LNCaP clone FGC (cell line): ENCODE results near the gene ATG13.

Experiments used
- DNase-seq: peaks from one replicate; pipeline ENCODE4 v3.0.0-alpha.2; 2011; ENCODE audit warnings: low read depth
- H3K4me3 ChIP-seq: 2 replicates; pipeline ENCODE4 v1.5.1; 2011; ENCODE audit warnings: mild to moderate bottlenecking, low read depth, low read length, control low read depth
- TF ChIP-seq, protein P1 (sequence below): IDR thresholded peaks from 2 replicates; pipeline ENCODE4 v1.5.1; 2012; ENCODE audit warnings: mild to moderate bottlenecking; ENCODE audit not compliant: control insufficient read depth, insufficient read depth; ENCODE audit errors: extremely low read depth

ATG13 gene

DNA sequence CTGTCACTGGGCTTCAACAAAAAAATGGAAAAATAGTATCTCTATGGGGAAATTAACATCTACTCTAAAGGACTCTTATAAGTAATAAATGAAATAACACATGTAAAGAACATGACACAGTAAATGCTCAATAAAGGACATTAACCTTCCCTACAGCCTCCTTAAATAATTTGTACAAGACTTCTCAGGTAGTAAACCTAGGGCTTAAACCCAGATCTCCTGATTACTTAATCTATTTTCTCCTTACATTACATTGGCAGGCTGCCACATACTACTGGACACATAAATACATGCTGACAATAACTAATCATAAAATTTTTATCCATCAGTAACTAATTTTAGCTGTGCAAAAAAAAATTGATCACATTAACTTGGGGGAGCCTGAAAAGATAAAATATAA, 28.4 kb upstream of the ATG13 start:
- TF ChIP-seq, protein P1, sequence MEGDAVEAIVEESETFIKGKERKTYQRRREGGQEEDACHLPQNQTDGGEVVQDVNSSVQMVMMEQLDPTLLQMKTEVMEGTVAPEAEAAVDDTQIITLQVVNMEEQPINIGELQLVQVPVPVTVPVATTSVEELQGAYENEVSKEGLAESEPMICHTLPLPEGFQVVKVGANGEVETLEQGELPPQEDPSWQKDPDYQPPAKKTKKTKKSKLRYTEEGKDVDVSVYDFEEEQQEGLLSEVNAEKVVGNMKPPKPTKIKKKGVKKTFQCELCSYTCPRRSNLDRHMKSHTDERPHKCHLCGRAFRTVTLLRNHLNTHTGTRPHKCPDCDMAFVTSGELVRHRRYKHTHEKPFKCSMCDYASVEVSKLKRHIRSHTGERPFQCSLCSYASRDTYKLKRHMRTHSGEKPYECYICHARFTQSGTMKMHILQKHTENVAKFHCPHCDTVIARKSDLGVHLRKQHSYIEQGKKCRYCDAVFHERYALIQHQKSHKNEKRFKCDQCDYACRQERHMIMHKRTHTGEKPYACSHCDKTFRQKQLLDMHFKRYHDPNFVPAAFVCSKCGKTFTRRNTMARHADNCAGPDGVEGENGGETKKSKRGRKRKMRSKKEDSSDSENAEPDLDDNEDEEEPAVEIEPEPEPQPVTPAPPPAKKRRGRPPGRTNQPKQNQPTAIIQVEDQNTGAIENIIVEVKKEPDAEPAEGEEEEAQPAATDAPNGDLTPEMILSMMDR = no peak
- H3K4me3 ChIP-seq = no peak overlapping the region
- no peak for DNase-seq

DNA sequence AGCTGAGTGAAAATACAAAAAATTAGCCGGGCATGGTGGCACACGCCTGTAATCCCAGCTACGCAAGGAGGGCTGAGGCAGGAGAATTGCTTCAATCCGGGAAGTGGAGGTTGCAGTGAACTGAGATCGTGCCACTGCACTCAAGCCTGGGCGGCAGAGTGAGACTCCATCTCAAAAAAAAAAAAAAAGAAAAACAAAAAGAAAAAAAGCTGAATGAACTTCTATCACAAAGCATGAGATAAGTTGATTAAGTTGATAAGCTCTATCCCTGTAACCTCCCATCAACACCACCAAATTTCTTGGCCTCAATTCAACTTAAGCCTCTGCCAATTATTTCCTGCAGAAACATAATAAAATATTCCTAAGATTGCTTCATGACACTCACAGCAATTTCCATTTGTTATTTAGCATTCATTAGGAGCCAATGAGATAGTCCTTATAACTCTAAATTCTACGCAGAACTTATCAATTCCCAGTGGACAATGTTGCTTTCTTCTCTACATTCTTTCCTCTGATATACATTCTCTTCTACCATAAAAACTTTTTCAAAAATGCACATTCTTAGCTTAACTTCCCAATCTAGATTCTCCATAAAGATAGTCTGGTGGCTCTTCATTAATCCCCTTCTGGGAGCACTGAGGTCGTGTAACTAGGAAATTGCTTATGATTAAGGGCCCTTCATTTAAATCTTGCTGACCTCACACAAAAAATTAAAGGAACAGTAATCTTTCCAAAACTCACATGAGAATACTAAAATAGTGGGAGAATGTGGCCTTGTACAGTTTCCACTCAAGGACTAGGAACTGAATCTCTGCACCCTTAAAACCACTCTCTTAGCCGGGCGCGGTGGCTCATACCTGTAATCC, 26.4 kb upstream of the ATG13 start:
- TF ChIP-seq, protein P1 = no peak
- peak; percentile 39 for DNase-seq
- H3K4me3 ChIP-seq = peak overlapping the region; percentile 6; the same call in 1 of the 2 replicates

DNA sequence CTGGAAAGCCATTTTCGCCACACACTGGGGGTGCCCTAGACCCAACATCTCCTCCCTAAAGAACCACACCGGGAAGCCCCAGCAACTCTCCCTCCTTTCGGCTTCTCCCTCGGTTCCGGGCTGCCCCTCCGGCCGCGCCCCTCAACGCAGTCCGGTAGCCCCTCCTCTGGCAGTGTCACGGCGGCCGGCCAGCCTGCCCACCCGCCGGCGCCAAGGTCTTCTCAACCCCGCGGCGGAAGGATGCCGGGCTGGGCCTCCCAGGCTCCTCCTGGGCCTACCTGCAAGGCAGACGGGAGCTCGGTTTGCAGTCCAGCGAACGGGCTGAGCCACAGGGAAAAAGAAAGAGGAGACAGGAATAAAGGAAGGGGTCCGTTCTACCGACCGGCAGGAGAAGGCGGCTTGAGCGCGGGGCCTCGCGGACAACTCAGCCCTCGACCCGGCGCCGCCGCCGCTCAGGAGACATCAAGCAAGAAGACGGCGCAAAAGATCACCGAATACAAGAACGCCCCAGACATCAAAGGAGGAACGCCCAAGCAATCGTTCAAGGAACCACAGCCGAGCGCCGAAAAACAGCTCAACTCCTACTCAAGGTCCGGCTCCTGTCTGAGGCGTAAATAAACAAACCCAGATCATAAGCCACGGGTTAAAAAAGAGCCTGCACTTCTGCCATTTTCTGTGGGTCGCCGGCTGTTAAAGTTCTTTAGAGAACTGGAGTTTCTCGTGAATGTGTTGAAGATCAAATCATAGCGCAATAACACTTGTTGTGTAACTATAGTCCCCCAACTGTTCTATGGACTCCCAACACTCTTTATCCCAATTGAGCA, 23.6 kb upstream of the ATG13 start, which contains the start of gene AMBRA1:
Gene AMBRA1 (minus strand): TSS at position 474 of the 824 bp plus-strand sequence. CDS start 45,643 bp downstream, outside the sequence.
- DNase-seq = peak; percentile 92
- peak within 1 kb of the TSS; percentile 99 for H3K4me3 ChIP-seq
- TF ChIP-seq, protein P1 = no peak

DNA sequence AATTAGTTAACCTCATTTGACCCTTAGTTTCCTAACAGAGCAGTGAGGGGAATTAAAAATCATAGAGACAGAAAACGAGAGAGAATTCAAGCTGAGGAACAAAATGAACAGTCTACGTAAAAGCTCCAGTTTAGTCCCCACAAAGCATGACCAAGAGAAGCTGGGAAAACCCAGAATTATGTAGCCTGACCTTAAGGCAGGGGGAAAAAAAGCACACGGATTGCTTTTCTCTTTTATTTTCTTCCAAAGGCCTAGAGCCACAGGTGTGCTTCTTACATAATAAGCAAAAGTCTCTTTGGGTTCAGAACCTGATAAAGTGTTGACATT, 23.0 kb upstream of the ATG13 start:
- no peak for DNase-seq
- TF ChIP-seq, protein P1 = no peak
- peak overlapping the region; percentile 99 for H3K4me3 ChIP-seq

DNA sequence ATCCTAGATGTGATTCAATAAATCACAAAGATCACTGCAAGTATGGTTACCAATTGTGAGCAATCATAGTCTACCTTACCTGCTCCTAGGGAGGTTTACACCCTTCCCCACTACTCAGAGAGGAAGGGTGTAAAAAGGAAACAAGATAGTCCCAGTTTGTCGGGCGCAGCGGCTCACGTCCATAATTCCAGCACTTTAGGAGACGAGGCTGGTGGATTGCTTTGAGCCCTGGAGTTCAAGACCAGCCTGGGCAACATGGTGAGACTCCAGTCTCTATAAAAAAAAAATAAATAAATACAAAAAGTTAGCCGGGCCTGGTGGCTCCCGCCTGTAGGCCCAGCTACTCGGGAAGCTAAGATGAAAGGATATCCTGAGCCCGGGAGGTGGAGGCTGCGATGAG, 22.6 kb upstream of the ATG13 start:
- H3K4me3 ChIP-seq = no peak overlapping the region

DNA sequence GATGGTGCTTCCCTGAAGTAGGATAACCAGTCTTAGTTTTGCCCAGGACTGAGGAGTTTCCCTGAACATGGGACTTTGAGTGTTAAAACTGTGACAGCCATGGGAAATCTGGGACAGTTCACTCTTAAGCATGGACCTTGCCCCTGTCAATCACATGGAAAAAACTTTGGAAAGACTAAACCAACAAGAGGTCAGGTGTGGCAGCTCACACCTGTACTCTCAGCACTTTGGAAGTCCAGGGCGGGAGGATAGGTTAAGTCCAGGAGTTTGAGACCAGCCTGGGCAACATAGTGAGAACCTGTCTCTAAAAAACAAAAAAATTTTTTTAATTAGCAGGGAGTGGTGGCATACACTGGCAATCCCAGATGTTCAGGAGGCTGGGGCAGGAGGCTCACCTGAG, 20.2 kb upstream of the ATG13 start:
- no peak overlapping the region for H3K4me3 ChIP-seq
- TF ChIP-seq, protein P1 = no peak
- DNase-seq = no peak

More for the DNA sequence above, 22.6 kb upstream of the ATG13 start:
- no peak for DNase-seq
- TF ChIP-seq, protein P1 = no peak
